ENCODE results near the gene SLC44A4.

GRCh38 chr6:31899215-31899614, 20.4 kb upstream of the SLC44A4 start:
- TF ChIP-seq LCOR (CRISPR knock-in tag; IDR thresholded peaks at IDR 0.05) (no peak), MNT (conservative IDR thresholded peaks at IDR 0.05) (no peak), ZNF232 (CRISPR knock-in tag; IDR thresholded peaks at IDR 0.05) (no peak), CHD4 (IDR thresholded peaks at IDR 0.05; ENCODE audit: insufficient read depth, insufficient replicate concordance, low read depth, low read length, poor library complexity, severe bottlenecking) (no peak), XRCC5 (IDR thresholded peaks at IDR 0.05; ENCODE audit: low read depth, low read length) (no peak), TRIM28 (IDR thresholded peaks at IDR 0.05) (no peak), POLR2A (conservative IDR thresholded peaks at IDR 0.05) (no peak), PTRF (tag; IDR thresholded peaks at IDR 0.05) (no peak), MAZ (CRISPR knock-in tag; conservative IDR thresholded peaks at IDR 0.05 in 1 of 2, IDR thresholded peaks at IDR 0.05 in 1 of 2) (no peak), NFIC (IDR thresholded peaks at IDR 0.05) (no peak)
- TF ChIP-seq, protein P1, sequence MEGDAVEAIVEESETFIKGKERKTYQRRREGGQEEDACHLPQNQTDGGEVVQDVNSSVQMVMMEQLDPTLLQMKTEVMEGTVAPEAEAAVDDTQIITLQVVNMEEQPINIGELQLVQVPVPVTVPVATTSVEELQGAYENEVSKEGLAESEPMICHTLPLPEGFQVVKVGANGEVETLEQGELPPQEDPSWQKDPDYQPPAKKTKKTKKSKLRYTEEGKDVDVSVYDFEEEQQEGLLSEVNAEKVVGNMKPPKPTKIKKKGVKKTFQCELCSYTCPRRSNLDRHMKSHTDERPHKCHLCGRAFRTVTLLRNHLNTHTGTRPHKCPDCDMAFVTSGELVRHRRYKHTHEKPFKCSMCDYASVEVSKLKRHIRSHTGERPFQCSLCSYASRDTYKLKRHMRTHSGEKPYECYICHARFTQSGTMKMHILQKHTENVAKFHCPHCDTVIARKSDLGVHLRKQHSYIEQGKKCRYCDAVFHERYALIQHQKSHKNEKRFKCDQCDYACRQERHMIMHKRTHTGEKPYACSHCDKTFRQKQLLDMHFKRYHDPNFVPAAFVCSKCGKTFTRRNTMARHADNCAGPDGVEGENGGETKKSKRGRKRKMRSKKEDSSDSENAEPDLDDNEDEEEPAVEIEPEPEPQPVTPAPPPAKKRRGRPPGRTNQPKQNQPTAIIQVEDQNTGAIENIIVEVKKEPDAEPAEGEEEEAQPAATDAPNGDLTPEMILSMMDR (IDR thresholded peaks at IDR 0.05 in 2 of 3, conservative IDR thresholded peaks at IDR 0.05 in 1 of 3; ENCODE audit: insufficient read depth in 2 of 3, low read depth in 1 of 3, low read length in 3 of 3), result no peak
